PC-9 (cell line): Measurements from ENCODE around the gene CNIH3.

Experiments used
- CTCF ChIP-seq: fragments of 200-600 bp; sonication (generic); conservative IDR thresholded peaks from 2 replicates; pipeline ENCODE4 v1.6.1; 2017; ENCODE audit warnings: mixed run types, antibody characterized with exemption, mild to moderate bottlenecking, moderate library complexity
- EZH2 ChIP-seq: fragments of 200-600 bp; sonication (generic); IDR thresholded peaks from 2 replicates; pipeline ENCODE4 v1.8.0; 2017; ENCODE audit warnings: antibody characterized with exemption, low read depth

- no peak for TF ChIP-seq CTCF
- no peak for TF ChIP-seq EZH2
Measured at GRCh38 chr1:224615861-224616755, at the start of gene CNIH3.
